ENCODE measurements around the gene CDC20.

Gene CDC20

GRCh38 chr1:43358746-43359693, at the start of gene CDC20:
Gene CDC20 (plus strand): TSS chr1:43358981. CDS start chr1:43359216, 235 bp downstream.
- Histone ChIP-seq H3K9me3 (ENCODE audit: control insufficient read depth, low read depth, low read length) (no peaks in the 10 kb centered on the region), H3K4me3 (ENCODE audit: low read length) (peak within 1 kb of the TSS; percentile 86), H3K27me3 (ENCODE audit: control insufficient read depth, insufficient read depth, low read length) (no peaks in the 10 kb centered on the region), H3K9ac (ENCODE audit: low read length) (peak within 1 kb of the TSS; percentile 89), H3K27ac (ENCODE audit: low read length) (peak within 1 kb of the TSS; percentile 87), H3K4me1 (ENCODE audit: control insufficient read depth, low read depth, low read length) (peaks cover 15% of the 10 kb centered on the region), H3K36me3 (ENCODE audit: control insufficient read depth, low read depth, low read length) (peaks cover 34% of the 10 kb centered on the region)

GRCh38 chr1:43309405-43310025, 49.3 kb upstream of the CDC20 start:
- no peak overlapping the region for H3K4me3 ChIP-seq (ENCODE audit: low read length)
- H3K9ac ChIP-seq (ENCODE audit: low read length): no peak overlapping the region
- H3K27me3 ChIP-seq (ENCODE audit: control insufficient read depth, insufficient read depth, low read length): no peaks in the 10 kb centered on the region
- H3K4me1 ChIP-seq (ENCODE audit: control insufficient read depth, low read depth, low read length): no peaks in the 10 kb centered on the region
- no peak overlapping the region for H3K27ac ChIP-seq (ENCODE audit: low read length)
- H3K9me3 ChIP-seq (ENCODE audit: control insufficient read depth, low read depth, low read length): no peaks in the 10 kb centered on the region
- no peaks in the 10 kb centered on the region for H3K36me3 ChIP-seq (ENCODE audit: control insufficient read depth, low read depth, low read length)

GRCh38 chr1:43311521-43311920, 47.3 kb upstream of the CDC20 start:
- Histone ChIP-seq H3K4me1 (ENCODE audit: control insufficient read depth, low read depth, low read length) (no peaks in the 10 kb centered on the region), H3K27me3 (ENCODE audit: control insufficient read depth, insufficient read depth, low read length) (no peaks in the 10 kb centered on the region), H3K9ac (ENCODE audit: low read length) (no peak overlapping the region), H3K4me3 (ENCODE audit: low read length) (no peak overlapping the region), H3K36me3 (ENCODE audit: control insufficient read depth, low read depth, low read length) (no peaks in the 10 kb centered on the region), H3K27ac (ENCODE audit: low read length) (no peak overlapping the region), H3K9me3 (ENCODE audit: control insufficient read depth, low read depth, low read length) (no peaks in the 10 kb centered on the region)

DNA sequence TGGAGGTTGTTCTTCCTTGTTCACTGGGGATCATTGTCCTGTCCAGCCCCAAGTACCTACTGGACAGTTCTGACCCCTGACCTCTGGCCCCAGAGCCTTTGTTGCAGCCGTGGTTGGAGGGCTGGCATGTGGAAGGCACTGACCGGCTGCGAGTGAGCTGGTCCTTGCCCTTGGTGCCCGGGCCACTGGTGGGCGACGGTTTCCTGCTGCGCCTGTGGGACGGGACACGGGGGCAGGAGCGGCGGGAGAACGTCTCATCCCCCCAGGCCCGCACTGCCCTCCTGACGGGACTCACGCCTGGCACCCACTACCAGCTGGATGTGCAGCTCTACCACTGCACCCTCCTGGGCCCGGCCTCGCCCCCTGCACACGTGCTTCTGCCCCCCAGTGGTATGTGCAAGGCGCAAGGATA, 46.6 kb upstream of the CDC20 start:
- H3K27me3 ChIP-seq (ENCODE audit: control insufficient read depth, insufficient read depth, low read length): no peaks in the 10 kb centered on the region
- no peak overlapping the region for H3K9ac ChIP-seq (ENCODE audit: low read length)
- no peak overlapping the region for H3K27ac ChIP-seq (ENCODE audit: low read length)
- H3K36me3 ChIP-seq (ENCODE audit: control insufficient read depth, low read depth, low read length): no peaks in the 10 kb centered on the region
- no peaks in the 10 kb centered on the region for H3K4me1 ChIP-seq (ENCODE audit: control insufficient read depth, low read depth, low read length)
- H3K9me3 ChIP-seq (ENCODE audit: control insufficient read depth, low read depth, low read length): no peaks in the 10 kb centered on the region
- H3K4me3 ChIP-seq (ENCODE audit: low read length): no peak overlapping the region

GRCh38 chr1:43312663-43313515, 45.9 kb upstream of the CDC20 start:
- H3K27me3 ChIP-seq (ENCODE audit: control insufficient read depth, insufficient read depth, low read length): no peaks in the 10 kb centered on the region
- no peak overlapping the region for H3K27ac ChIP-seq (ENCODE audit: low read length)
- H3K4me3 ChIP-seq (ENCODE audit: low read length): no peak overlapping the region
- H3K36me3 ChIP-seq (ENCODE audit: control insufficient read depth, low read depth, low read length): no peaks in the 10 kb centered on the region
- H3K9me3 ChIP-seq (ENCODE audit: control insufficient read depth, low read depth, low read length): no peaks in the 10 kb centered on the region
- no peak overlapping the region for H3K9ac ChIP-seq (ENCODE audit: low read length)
- no peaks in the 10 kb centered on the region for H3K4me1 ChIP-seq (ENCODE audit: control insufficient read depth, low read depth, low read length)

DNA sequence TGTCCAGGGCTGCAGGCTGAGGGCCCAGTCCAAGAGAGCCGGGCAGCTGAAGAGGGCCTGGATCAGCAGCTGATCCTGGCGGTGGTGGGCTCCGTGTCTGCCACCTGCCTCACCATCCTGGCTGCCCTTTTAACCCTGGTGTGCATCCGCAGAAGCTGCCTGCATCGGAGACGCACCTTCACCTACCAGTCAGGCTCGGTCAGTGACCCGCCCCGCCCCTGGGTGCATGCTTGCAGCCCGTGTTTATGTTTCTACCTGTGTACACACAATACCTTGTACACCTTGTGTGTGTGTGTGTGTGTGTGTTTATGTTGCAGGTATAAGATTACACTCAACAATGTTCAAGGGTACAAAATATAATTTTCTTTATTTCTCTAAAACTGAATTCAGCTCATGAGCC, 45.0 kb upstream of the CDC20 start:
- H3K27ac ChIP-seq (ENCODE audit: low read length): no peak overlapping the region
- H3K36me3 ChIP-seq (ENCODE audit: control insufficient read depth, low read depth, low read length): no peaks in the 10 kb centered on the region
- H3K9me3 ChIP-seq (ENCODE audit: control insufficient read depth, low read depth, low read length): no peaks in the 10 kb centered on the region
- no peak overlapping the region for H3K9ac ChIP-seq (ENCODE audit: low read length)
- H3K27me3 ChIP-seq (ENCODE audit: control insufficient read depth, insufficient read depth, low read length): no peaks in the 10 kb centered on the region
- H3K4me1 ChIP-seq (ENCODE audit: control insufficient read depth, low read depth, low read length): no peaks in the 10 kb centered on the region
- no peak overlapping the region for H3K4me3 ChIP-seq (ENCODE audit: low read length)

GRCh38 chr1:43314233-43314632, 44.5 kb upstream of the CDC20 start:
- H3K36me3 ChIP-seq (ENCODE audit: control insufficient read depth, low read depth, low read length): no peaks in the 10 kb centered on the region
- H3K9ac ChIP-seq (ENCODE audit: low read length): no peak overlapping the region
- H3K9me3 ChIP-seq (ENCODE audit: control insufficient read depth, low read depth, low read length): no peaks in the 10 kb centered on the region
- H3K4me1 ChIP-seq (ENCODE audit: control insufficient read depth, low read depth, low read length): no peaks in the 10 kb centered on the region
- no peaks in the 10 kb centered on the region for H3K27me3 ChIP-seq (ENCODE audit: control insufficient read depth, insufficient read depth, low read length)
- no peak overlapping the region for H3K27ac ChIP-seq (ENCODE audit: low read length)
- no peak overlapping the region for H3K4me3 ChIP-seq (ENCODE audit: low read length)

DNA sequence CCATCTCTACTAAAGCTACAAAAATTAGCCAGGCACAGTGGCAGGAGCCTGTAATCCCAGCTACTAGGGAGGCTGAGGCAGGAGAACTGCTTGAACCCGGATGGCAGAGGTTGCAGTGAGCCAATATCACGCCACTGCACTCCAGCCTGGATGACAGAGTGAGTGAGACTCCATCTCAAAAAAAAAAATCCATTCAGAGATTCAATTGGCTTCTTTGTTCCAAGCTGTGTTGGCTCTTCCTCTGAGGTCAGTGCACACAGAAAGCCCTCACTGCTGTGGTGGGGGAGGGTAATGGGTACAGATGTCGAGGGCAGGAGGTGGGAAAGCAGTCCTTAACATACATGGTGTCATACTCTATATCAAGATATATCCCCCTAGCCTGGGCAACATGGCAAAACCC, 43.3 kb upstream of the CDC20 start:
- no peaks in the 10 kb centered on the region for H3K27me3 ChIP-seq (ENCODE audit: control insufficient read depth, insufficient read depth, low read length)
- no peaks in the 10 kb centered on the region for H3K36me3 ChIP-seq (ENCODE audit: control insufficient read depth, low read depth, low read length)
- no peaks in the 10 kb centered on the region for H3K9me3 ChIP-seq (ENCODE audit: control insufficient read depth, low read depth, low read length)
- H3K4me1 ChIP-seq (ENCODE audit: control insufficient read depth, low read depth, low read length): no peaks in the 10 kb centered on the region
- no peak overlapping the region for H3K9ac ChIP-seq (ENCODE audit: low read length)
- no peak overlapping the region for H3K4me3 ChIP-seq (ENCODE audit: low read length)
- no peak overlapping the region for H3K27ac ChIP-seq (ENCODE audit: low read length)

- no peak overlapping the region for H3K4me3 ChIP-seq (ENCODE audit: low read length)
- no peaks in the 10 kb centered on the region for H3K9me3 ChIP-seq (ENCODE audit: control insufficient read depth, low read depth, low read length)
- no peaks in the 10 kb centered on the region for H3K27me3 ChIP-seq (ENCODE audit: control insufficient read depth, insufficient read depth, low read length)
- H3K27ac ChIP-seq (ENCODE audit: low read length): no peak overlapping the region
- no peak overlapping the region for H3K9ac ChIP-seq (ENCODE audit: low read length)
- H3K4me1 ChIP-seq (ENCODE audit: control insufficient read depth, low read depth, low read length): no peaks in the 10 kb centered on the region
- no peaks in the 10 kb centered on the region for H3K36me3 ChIP-seq (ENCODE audit: control insufficient read depth, low read depth, low read length)
Measured at GRCh38 chr1:43315963-43316737, 42.6 kb upstream of the CDC20 start.

DNA sequence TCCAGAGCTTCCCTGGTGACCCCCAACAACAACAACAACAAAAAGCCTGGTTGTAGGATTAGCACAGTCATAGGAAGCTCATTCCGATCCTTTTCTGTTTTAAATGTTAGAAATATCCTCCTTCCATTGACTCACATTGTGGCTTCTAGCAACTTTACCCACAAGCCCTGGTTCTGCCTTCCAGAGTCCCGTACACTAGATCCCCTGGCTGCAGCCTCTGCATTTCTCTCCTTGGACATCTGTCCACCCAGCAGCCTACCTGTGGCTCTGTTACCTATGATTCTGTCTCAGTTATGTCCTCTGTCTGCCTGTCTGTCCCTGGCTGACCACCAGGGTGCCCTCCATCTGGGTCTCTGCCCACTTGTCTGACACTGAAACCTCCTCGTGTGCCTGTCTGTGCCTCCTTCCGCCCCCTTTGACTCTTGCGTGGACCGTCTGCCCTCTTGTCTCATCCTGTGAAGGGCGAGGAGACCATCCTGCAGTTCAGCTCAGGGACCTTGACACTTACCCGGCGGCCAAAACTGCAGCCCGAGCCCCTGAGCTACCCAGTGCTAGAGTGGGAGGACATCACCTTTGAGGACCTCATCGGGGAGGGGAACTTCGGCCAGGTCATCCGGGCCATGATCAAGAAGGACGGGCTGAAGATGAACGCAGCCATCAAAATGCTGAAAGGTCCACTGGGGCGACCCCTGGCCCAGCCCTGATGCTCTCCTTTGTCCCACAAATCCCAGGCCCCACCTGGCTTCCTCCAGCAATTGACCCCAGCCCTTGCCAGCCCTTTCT, 41.9 kb upstream of the CDC20 start:
- no peaks in the 10 kb centered on the region for H3K9me3 ChIP-seq (ENCODE audit: control insufficient read depth, low read depth, low read length)
- no peaks in the 10 kb centered on the region for H3K4me1 ChIP-seq (ENCODE audit: control insufficient read depth, low read depth, low read length)
- no peaks in the 10 kb centered on the region for H3K27me3 ChIP-seq (ENCODE audit: control insufficient read depth, insufficient read depth, low read length)
- no peak overlapping the region for H3K27ac ChIP-seq (ENCODE audit: low read length)
- no peaks in the 10 kb centered on the region for H3K36me3 ChIP-seq (ENCODE audit: control insufficient read depth, low read depth, low read length)
- no peak overlapping the region for H3K4me3 ChIP-seq (ENCODE audit: low read length)
- H3K9ac ChIP-seq (ENCODE audit: low read length): no peak overlapping the region

All from iPS-18a (cell line).